Mesenchymal stem cell (in vitro differentiated cells and primary cell): ENCODE results near the gene CTSF.
"Not testable (repeated sequence)": the region's sequence is repeated elsewhere in the genome, so short reads cannot be mapped to it uniquely, and the experiment has no call there.

ENCODE experiments used
- DNase-seq: peaks from one replicate; pipeline ENCODE4 v3.0.0-alpha.2; 2013
- H2AFZ ChIP-seq: one replicate; pipeline ENCODE4 v1.6.1; 2013; ENCODE audit warnings: low read depth, mild to moderate bottlenecking, control low read depth, inconsistent platforms, low read length, moderate library complexity
- H2AK5ac ChIP-seq: 2 replicates; pipeline ENCODE4 v1.6.1; 2013; ENCODE audit warnings: low read length, moderate library complexity, mild to moderate bottlenecking, inconsistent platforms; ENCODE audit not compliant: severe bottlenecking
- H2BK120ac ChIP-seq: one replicate; pipeline ENCODE4 v1.6.1; 2013; ENCODE audit warnings: low read depth, mild to moderate bottlenecking, inconsistent platforms, low read length, moderate library complexity
- H2BK12ac ChIP-seq, 2 experiments: one replicate each; pipeline ENCODE4 v1.6.1; 2013; ENCODE audit warnings: inconsistent platforms in 2 of 2, low read length in 2 of 2, mild to moderate bottlenecking in 2 of 2, moderate library complexity in 2 of 2, control low read depth in 1 of 2
- H2BK15ac ChIP-seq: one replicate; pipeline ENCODE4 v1.6.1; 2013; ENCODE audit warnings: mild to moderate bottlenecking, low read depth, inconsistent platforms; ENCODE audit not compliant: poor library complexity, severe bottlenecking
- H2BK5ac ChIP-seq: 2 replicates; pipeline ENCODE4 v1.6.1; 2013; ENCODE audit warnings: low read depth, mild to moderate bottlenecking, low read length, control low read depth, inconsistent platforms; ENCODE audit not compliant: poor library complexity, severe bottlenecking
- H3K14ac ChIP-seq, 2 experiments: one replicate each; pipeline ENCODE4 v1.6.1; 2013; ENCODE audit warnings: inconsistent platforms in 2 of 2, low read length in 2 of 2, control low read depth in 1 of 2, mild to moderate bottlenecking in 1 of 2, moderate library complexity in 1 of 2
- H3K18ac ChIP-seq, 2 experiments: one replicate each; pipeline ENCODE4 v1.6.1; 2013; ENCODE audit warnings: inconsistent platforms in 2 of 2, low read length in 2 of 2, control low read depth in 1 of 2, low read depth in 1 of 2, mild to moderate bottlenecking in 1 of 2
- H3K23ac ChIP-seq, 2 experiments: one replicate each; pipeline ENCODE4 v1.6.1; 2013; ENCODE audit warnings: inconsistent platforms in 2 of 2, low read length in 2 of 2, mild to moderate bottlenecking in 2 of 2, moderate library complexity in 2 of 2, control low read depth in 1 of 2
- H3K27ac ChIP-seq: 2 replicates; pipeline ENCODE4 v1.5.1; 2013; ENCODE audit warnings: mild to moderate bottlenecking, moderate library complexity, low read length, control low read depth, inconsistent platforms; ENCODE audit not compliant: poor library complexity, severe bottlenecking
- H3K27me3 ChIP-seq, 2 experiments: 2 replicates each; pipeline versions ENCODE4 v1.6.1 to v1.7.0; 2013; ENCODE audit warnings: low read length in 2 of 2, mild to moderate bottlenecking in 2 of 2, moderate library complexity in 2 of 2, control low read depth in 1 of 2, inconsistent platforms in 1 of 2; ENCODE audit not compliant: control insufficient read depth in 1 of 2, insufficient read depth in 1 of 2
- H3K36me3 ChIP-seq, 2 experiments: 2 replicates each; pipeline versions ENCODE4 v1.6.1 to v1.7.0; 2013; ENCODE audit warnings: low read length in 2 of 2, control low read depth in 1 of 2, inconsistent platforms in 1 of 2, low read depth in 1 of 2, mild to moderate bottlenecking in 1 of 2; ENCODE audit not compliant: insufficient read depth in 2 of 2, control insufficient read depth in 1 of 2
- H3K4ac ChIP-seq, 2 experiments: one replicate each; pipeline ENCODE4 v1.6.1; 2013; ENCODE audit warnings: inconsistent platforms in 2 of 2, low read length in 2 of 2, mild to moderate bottlenecking in 2 of 2, moderate library complexity in 2 of 2, control low read depth in 1 of 2, low read depth in 1 of 2
- H3K4me1 ChIP-seq: 2 replicates; pipeline ENCODE4 v1.6.1; 2013; ENCODE audit warnings: low read depth, low read length, control low read depth; ENCODE audit not compliant: control insufficient read depth, insufficient read depth
- H3K4me2 ChIP-seq: 2 replicates; pipeline ENCODE4 v1.6.1; 2013; ENCODE audit warnings: low read length, mild to moderate bottlenecking, inconsistent platforms; ENCODE audit not compliant: poor library complexity, severe bottlenecking
- H3K4me3 ChIP-seq, 2 experiments: 2 replicates each; pipeline versions ENCODE4 v1.5.1 to v1.7.0; 2013; ENCODE audit warnings: low read length in 2 of 2, mild to moderate bottlenecking in 2 of 2, control low read depth in 1 of 2, low read depth in 1 of 2; ENCODE audit not compliant: insufficient read depth in 1 of 2
- H3K79me1 ChIP-seq: replicated peaks from 2 replicates; pipeline ENCODE4 v1.6.1; 2013; ENCODE audit warnings: mild to moderate bottlenecking, control low read depth, low read length, inconsistent platforms; ENCODE audit not compliant: poor library complexity, severe bottlenecking
- H3K9ac ChIP-seq: 2 replicates; pipeline ENCODE4 v1.7.0; 2013; ENCODE audit warnings: mild to moderate bottlenecking, low read length, moderate library complexity
- H3K9me3 ChIP-seq: 2 replicates; pipeline ENCODE4 v1.7.0; 2013; ENCODE audit warnings: mild to moderate bottlenecking, low read length; ENCODE audit not compliant: control insufficient read depth
- H4K8ac ChIP-seq: one replicate; pipeline ENCODE4 v1.6.1; 2013; ENCODE audit warnings: inconsistent platforms, mild to moderate bottlenecking, low read length, moderate library complexity
- H4K91ac ChIP-seq: one replicate; pipeline ENCODE4 v1.6.1; 2013; ENCODE audit warnings: mild to moderate bottlenecking, low read length, inconsistent platforms
- WGBS: methylation state at CpG from one replicate; pipeline ENCODE4 v1.1.7; 2013; ENCODE audit warnings: mixed read lengths; 5-methylcytosine and 5-hydroxymethylcytosine counted together

Gene CTSF

DNA sequence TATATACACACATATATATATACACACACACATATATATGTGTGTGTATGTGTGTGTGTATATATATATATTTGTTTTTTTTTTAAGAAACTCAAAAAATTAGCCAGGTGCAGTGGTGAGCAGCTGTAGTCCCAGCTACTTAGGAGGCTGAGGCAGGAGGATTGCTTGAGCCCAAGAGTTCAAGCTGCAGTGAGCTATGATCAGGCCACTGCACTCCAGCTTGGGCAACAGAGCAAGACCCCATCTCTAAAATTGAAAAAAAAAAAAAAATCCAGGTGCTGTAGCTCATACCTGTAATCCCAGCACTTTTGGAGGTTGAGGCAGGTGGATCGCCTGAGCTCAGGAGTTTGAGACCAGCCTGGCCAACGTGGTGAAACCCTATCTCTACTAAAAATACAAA lies 20.9 kb upstream of the CTSF start:
- H3K14ac ChIP-seq, H3K4ac ChIP-seq, H3K27me3 ChIP-seq, H3K9me3 ChIP-seq, H3K9ac ChIP-seq, H3K4me2 ChIP-seq, H2BK5ac ChIP-seq, H4K91ac ChIP-seq, H3K36me3 ChIP-seq, H2BK120ac ChIP-seq, H2BK12ac ChIP-seq, H2AK5ac ChIP-seq, H3K18ac ChIP-seq, H4K8ac ChIP-seq, H2AFZ ChIP-seq, H3K27ac ChIP-seq, H3K4me3 ChIP-seq, H2BK15ac ChIP-seq, DNase-seq, H3K23ac ChIP-seq: not testable (repeated sequence)
- H3K4me1 ChIP-seq: peaks cover 12% of the 10 kb centered on the region
- WGBS: 77% methylated on average over 2 of the region's 2 CpGs
- H3K79me1 ChIP-seq: peaks cover 17% of the 10 kb centered on the region

DNA sequence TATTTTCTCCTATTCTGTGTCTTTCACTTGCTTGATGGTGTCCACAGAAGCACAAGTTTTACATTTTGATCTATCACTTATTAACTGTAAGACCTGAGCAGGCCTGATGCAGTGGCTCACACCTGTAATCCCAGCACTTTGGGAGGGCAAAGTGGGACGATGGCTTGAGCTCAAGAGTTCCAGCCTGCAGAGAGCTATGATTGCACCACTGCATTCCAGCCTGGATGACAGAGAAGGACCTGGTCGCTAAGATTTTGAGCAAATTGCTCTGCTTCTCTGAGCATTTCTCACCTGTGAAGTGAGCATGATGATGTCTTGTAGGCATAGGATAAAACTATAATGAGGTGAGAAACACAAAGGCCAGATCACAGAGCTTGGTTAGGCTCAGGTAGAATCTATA lies 17.7 kb upstream of the CTSF start:
- WGBS: 66% methylated on average over 2 of the region's 2 CpGs

DNA sequence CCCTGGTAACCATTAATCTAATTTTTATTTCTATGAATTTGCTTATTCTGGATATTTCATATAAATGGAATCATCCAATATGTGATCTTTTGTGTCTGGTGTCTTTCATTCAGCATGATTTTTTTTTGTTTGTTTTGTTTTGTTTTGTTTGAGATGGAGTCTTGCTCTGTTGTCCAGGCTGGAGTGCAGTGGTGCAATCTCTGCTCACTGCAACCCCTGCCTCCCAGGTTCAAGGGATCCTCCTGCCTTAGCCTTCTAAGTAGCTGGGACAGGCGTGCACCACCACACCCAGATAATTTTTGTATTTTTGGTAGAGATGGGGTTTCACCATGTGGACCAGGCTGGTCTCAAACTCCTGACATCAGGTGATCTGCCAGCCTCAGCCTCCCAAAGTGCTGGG lies 17.0 kb upstream of the CTSF start:
- not testable (repeated sequence) for H3K9ac ChIP-seq, H3K23ac ChIP-seq, H3K79me1 ChIP-seq, H3K4me1 ChIP-seq, H3K14ac ChIP-seq, DNase-seq, H3K4me2 ChIP-seq, H3K9me3 ChIP-seq, H4K91ac ChIP-seq, H3K27me3 ChIP-seq, H2BK120ac ChIP-seq, H2BK15ac ChIP-seq, H3K36me3 ChIP-seq, H2BK5ac ChIP-seq, H3K4ac ChIP-seq, H4K8ac ChIP-seq, H3K27ac ChIP-seq, H3K4me3 ChIP-seq, H2BK12ac ChIP-seq, H2AK5ac ChIP-seq, H2AFZ ChIP-seq, H3K18ac ChIP-seq
- 100% methylated on average over 1 of the region's 1 CpG for WGBS

More for the DNA sequence above, 17.7 kb upstream of the CTSF start:
- H3K18ac ChIP-seq: no peak overlapping the region
- no peak for DNase-seq
- no peak overlapping the region for H3K14ac ChIP-seq
- H3K27me3 ChIP-seq: peaks cover 0 to 4% of the 10 kb centered on the region in 2 experiments
- no peak overlapping the region for H3K4ac ChIP-seq
- H3K4me2 ChIP-seq: no peak overlapping the region
- no peaks in the 10 kb centered on the region for H3K36me3 ChIP-seq
- H2AK5ac ChIP-seq: no peak overlapping the region
- no peak overlapping the region for H4K8ac ChIP-seq
- H2AFZ ChIP-seq: no peak overlapping the region
- H3K4me3 ChIP-seq: no peak overlapping the region
- H3K9ac ChIP-seq: no peak overlapping the region
- no peak overlapping the region for H2BK120ac ChIP-seq
- H4K91ac ChIP-seq: no peak overlapping the region
- no peak overlapping the region for H2BK12ac ChIP-seq
- H3K79me1 ChIP-seq: no peaks in the 10 kb centered on the region
- H3K4me1 ChIP-seq: no peaks in the 10 kb centered on the region
- no peak overlapping the region for H3K23ac ChIP-seq
- no peak overlapping the region for H2BK15ac ChIP-seq
- H3K27ac ChIP-seq: no peak overlapping the region
- no peak overlapping the region for H2BK5ac ChIP-seq
- peaks cover 5% of the 10 kb centered on the region for H3K9me3 ChIP-seq

DNA sequence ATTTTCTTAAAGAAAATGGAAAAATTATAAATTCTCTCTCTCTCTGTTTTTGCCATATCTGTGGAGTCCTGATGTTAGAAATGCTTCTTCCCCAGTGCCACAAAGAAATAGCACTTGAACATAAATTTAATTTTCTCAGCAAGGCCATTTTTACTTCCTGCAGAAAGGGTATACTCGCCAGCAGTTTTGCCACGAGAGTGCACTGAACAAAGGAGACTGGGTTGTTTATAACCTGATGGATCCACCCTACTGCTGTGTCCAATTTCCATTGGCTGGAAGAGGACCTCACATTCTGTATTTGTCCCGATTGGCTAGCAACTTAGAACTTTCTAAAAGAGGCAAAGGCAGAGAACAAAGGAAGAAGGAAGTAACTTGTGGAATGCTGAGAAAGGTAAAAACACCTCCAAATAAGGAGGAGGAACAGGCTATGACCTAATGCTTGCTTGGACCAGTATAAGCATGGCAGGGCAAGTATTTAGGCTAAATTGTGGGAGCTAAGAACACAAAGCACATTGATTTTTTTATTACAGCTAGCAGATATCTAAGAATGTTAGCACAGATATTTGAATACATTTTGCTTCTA lies 14.2 kb upstream of the CTSF start:
- not testable (repeated sequence) for H3K27me3 ChIP-seq, H4K8ac ChIP-seq, H3K4me1 ChIP-seq, H2BK120ac ChIP-seq, H3K9me3 ChIP-seq, DNase-seq, H3K23ac ChIP-seq, H2BK5ac ChIP-seq, H2BK15ac ChIP-seq, H3K4me2 ChIP-seq, H2BK12ac ChIP-seq, H2AFZ ChIP-seq, H2AK5ac ChIP-seq, H3K27ac ChIP-seq, H4K91ac ChIP-seq, H3K36me3 ChIP-seq, H3K18ac ChIP-seq, H3K9ac ChIP-seq, H3K4me3 ChIP-seq, H3K4ac ChIP-seq, H3K79me1 ChIP-seq, H3K14ac ChIP-seq
- WGBS: 95% methylated on average over 3 of the region's 3 CpGs
